ENCODE results near the gene B4GAT1. TPM values are rescaled to one million over a fixed set of nuclear protein-coding genes. Genes with fewer than 3 reads are reported as not detected.

Gene B4GAT1
- total and polyA plus RNA-seq, 10 of the 15 experiments (the other 5 are each of a cell fraction or from before 2014, with no cell fraction given), result 0.55 to 11.1 (median 4.3) TPM

DNA sequence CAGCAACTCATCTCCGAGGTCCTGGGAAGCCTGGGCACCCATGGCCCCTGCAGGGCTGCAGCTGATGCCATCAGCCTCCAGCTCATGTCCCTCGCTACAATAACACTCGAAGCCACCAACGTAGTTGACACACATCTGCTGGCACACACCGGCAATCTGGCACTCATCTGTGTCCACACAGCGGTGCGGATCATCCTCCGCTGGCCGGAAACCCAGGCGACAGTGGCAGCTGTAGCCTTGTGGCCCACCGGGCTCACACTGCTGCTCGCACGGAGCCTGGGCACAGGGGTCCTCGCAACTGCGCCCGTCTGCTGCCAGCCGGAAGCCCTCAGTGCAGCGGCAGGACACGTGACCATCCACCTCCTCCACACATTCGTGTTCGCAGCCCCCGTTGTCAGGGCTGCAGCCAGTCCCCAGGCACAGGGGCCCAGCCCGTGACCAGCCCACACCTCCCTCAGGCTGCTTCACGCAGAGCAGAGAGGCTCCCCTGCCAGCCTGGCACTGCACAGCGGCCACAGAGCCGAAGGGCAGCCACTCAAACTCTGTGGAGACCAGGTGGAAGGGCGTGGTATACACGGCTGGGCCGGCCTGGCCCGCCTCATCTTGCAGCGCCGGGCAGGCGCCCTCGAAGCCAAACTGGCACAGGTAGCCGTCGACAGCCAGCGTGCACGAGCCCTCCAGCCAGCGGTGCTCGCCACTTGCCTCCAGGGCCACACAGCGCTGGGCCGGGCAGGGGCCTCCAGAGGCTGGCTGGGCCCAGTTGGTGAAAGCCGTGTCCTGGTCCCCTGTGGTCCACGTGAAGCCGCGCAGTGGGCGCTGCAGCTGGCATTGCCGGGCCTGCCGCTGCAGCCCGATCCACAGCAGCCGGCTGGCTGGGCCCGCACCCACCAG is 31.3 kb downstream of the B4GAT1 start:
- Histone ChIP-seq H3K9ac (ENCODE audit: control insufficient read depth, insufficient read depth, low read length) (no peak overlapping the region), H3K4me1 (ENCODE audit: control insufficient read depth, insufficient read depth, low read length) (peaks cover 18% of the 10 kb centered on the region), H2AFZ (ENCODE audit: control insufficient read depth, low read depth, low read length) (no peak overlapping the region), H3K27ac (ENCODE audit: control insufficient read depth, insufficient read depth) (no peak overlapping the region), H3K4me2 (ENCODE audit: control insufficient read depth, insufficient read depth) (no peak overlapping the region), H3K4me3 (no peak overlapping the region), H4K20me1 (ENCODE audit: control insufficient read depth, insufficient read depth) (no peaks in the 10 kb centered on the region), H3K79me2 (ENCODE audit: control insufficient read depth, insufficient read depth, low read length) (no peaks in the 10 kb centered on the region), H3K36me3 (ENCODE audit: control insufficient read depth in 2 of 2, insufficient read depth in 2 of 2, low read length in 1 of 2) (no peaks in the 10 kb centered on the region), H3K9me3 (replicated peaks; ENCODE audit: control insufficient read depth, insufficient read depth, low read length) (no peaks in the 10 kb centered on the region; the same call in 2 of the 3 replicates), H3K27me3 (replicated peaks in 1 of 2; ENCODE audit: control insufficient read depth in 2 of 2, insufficient read depth in 2 of 2, low read length in 1 of 2) (no peaks in the 10 kb centered on the region; a peak in 1 of 4 replicates)
- in situ Hi-C loops (cut with MboI), result no loop called here
- TF ChIP-seq FOXK2 (IDR thresholded peaks at IDR 0.05) (no peak), CREB1 (IDR thresholded peaks at IDR 0.05; ENCODE audit: low read depth) (no peak), SREBF1 (IDR thresholded peaks at IDR 0.05; ENCODE audit: low read length) (no peak), YBX1 (IDR thresholded peaks at IDR 0.05) (no peak)
- no peak for FAIRE-seq
- intact Hi-C loops (cut with micrococcal nuclease; ENCODE audit: unreplicated experiment), result no loop called here
- 85% methylated on average over 51 of the region's 52 CpGs for WGBS (ENCODE audit: insufficient coverage, insufficient replicate concordance, low lambda C conversion rate, missing lambda C conversion rate)
- RAD21 ChIA-PET (ENCODE audit: unreplicated experiment), result no interaction called here
- ATAC-seq, result no peak
- SMC1A ChIA-PET (ENCODE audit: uncharacterized antibody, unreplicated experiment), result interaction anchor here (0.7 kb wide), 1 partner anchor 13 kb away, joined by 3 read pairs; no protein-coding TSS in a partner anchor
- CTCF ChIA-PET, result interaction anchor here (1.5 kb wide), 1 partner anchor 10 kb away, joined by 6 read pairs; no protein-coding TSS in a partner anchor
- DNase-seq (ENCODE audit: low read depth, low spot score), result no peak
- POLR2A ChIA-PET, result no interaction called here
- no TSS peak for BruUV-seq (replicated peaks)

DNA sequence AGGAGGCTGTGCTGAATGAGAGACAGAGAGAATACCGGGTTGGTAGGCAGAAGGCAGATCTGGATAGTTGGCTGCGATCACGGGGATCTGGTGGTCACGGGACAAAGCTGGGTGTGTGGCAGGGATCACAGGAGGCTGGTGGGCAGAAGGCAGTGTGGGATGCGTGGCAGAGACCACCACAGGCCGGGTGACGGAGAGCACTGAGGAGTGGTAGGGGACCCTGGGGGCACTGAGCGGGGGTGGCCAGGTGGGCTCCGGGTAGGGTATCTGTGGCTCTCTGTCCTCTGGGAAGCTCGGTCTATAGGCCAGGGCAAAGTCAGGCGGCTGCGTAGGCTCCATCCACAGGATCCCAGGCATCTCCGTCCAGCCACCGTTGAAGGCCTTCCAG is 31.9 kb downstream of the B4GAT1 start:
- no peak overlapping the region for H3K9ac ChIP-seq (ENCODE audit: control insufficient read depth, insufficient read depth, low read length)

More for the DNA sequence above, 31.9 kb downstream of the B4GAT1 start:
- in situ Hi-C loops (cut with MboI) (no loop called here), intact Hi-C loops (cut with micrococcal nuclease; ENCODE audit: unreplicated experiment) (no loop called here)
- BruUV-seq (replicated peaks), result no TSS peak
- no peak overlapping the region for H3K4me3 ChIP-seq
- ATAC-seq, result no peak
- ChIA-PET SMC1A (ENCODE audit: uncharacterized antibody, unreplicated experiment) (interaction anchor here (0.7 kb wide), 1 partner anchor 14 kb away, joined by 3 read pairs; no protein-coding TSS in a partner anchor), POLR2A (no interaction called here), RAD21 (ENCODE audit: unreplicated experiment) (no interaction called here), CTCF (interaction anchor here (0.9 kb wide), 1 partner anchor 71 kb away, joined by 3 read pairs; no protein-coding TSS in a partner anchor)
- no peaks in the 10 kb centered on the region; the same call in 2 of the 3 replicates for H3K9me3 ChIP-seq (replicated peaks; ENCODE audit: control insufficient read depth, insufficient read depth, low read length)
- no peak for TF ChIP-seq SIN3A (IDR thresholded peaks at IDR 0.05; ENCODE audit: low read depth, low read length)
- TF ChIP-seq, protein P1, sequence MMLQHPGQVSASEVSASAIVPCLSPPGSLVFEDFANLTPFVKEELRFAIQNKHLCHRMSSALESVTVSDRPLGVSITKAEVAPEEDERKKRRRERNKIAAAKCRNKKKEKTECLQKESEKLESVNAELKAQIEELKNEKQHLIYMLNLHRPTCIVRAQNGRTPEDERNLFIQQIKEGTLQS (IDR thresholded peaks at IDR 0.05; ENCODE audit: borderline replicate concordance, extremely low read depth, low read depth, low read length), result no peak
- no peak for TF ChIP-seq EZH2 (IDR thresholded peaks at IDR 0.05; ENCODE audit: borderline replicate concordance, control insufficient read depth, low read depth, low read length)
- DNase-seq (ENCODE audit: low read depth, low spot score), result no peak
- no peaks in the 10 kb centered on the region for H3K79me2 ChIP-seq (ENCODE audit: control insufficient read depth, insufficient read depth, low read length)
- H3K4me1 ChIP-seq (ENCODE audit: control insufficient read depth, insufficient read depth, low read length), result peaks cover 18% of the 10 kb centered on the region
- H3K27ac ChIP-seq (ENCODE audit: control insufficient read depth, insufficient read depth), result no peak overlapping the region
- H4K20me1 ChIP-seq (ENCODE audit: control insufficient read depth, insufficient read depth), result no peaks in the 10 kb centered on the region
- H2AFZ ChIP-seq (ENCODE audit: control insufficient read depth, low read depth, low read length), result no peak overlapping the region
- no peak overlapping the region for H3K4me2 ChIP-seq (ENCODE audit: control insufficient read depth, insufficient read depth)
- no peaks in the 10 kb centered on the region for H3K36me3 ChIP-seq (ENCODE audit: control insufficient read depth in 2 of 2, insufficient read depth in 2 of 2, low read length in 1 of 2)
- 68% methylated on average over 14 of the region's 14 CpGs for WGBS (ENCODE audit: insufficient coverage, insufficient replicate concordance, low lambda C conversion rate, missing lambda C conversion rate)
- H3K27me3 ChIP-seq (replicated peaks in 1 of 2; ENCODE audit: control insufficient read depth in 2 of 2, insufficient read depth in 2 of 2, low read length in 1 of 2), result no peaks in the 10 kb centered on the region; a peak in 1 of 4 replicates
- FAIRE-seq, result no peak
